ENCODE measurements around the gene CSMD2. TPM values are rescaled to one million over a fixed set of nuclear protein-coding genes. Genes with fewer than 3 reads are reported as not detected.

CSMD2 gene
- total and polyA plus RNA-seq, 2 experiments from 2014 or later = 5.3 to 16.6 TPM

DNA sequence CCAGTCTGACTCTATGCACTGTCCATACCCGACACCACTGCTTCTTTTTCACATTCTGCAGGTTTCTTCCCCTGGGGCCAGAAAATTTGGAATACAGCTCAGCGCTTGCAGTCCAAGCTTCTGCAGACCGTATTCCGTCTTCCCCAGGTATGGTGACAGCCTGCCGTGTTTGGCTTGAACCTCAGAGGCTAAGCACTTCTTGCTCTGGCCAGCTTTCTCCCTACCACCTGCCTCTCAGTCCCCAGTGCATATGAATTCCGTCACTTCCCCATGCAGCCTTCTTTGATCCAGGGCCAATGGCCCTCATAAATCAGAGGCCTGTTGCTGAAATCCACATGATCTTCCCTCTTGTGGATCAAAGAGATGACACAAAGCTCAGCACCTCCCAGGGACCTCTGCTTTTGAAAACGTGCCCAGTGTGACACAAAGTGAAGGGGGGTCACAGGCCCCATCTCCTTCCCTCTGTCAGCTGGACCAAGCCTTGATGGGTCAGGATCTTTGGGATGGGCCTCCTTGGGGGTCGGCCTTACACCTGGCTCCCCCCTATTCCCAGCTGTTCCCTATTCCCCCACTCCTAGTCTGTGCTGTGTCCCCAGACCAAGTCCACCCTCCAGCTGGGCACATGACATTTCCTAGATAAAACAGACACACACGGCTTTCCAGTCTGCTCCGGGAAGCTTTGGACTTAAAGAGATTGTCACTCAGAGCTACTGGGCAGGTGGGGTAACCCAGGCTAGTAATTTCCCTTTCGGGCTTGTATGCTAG lies 234.5 kb downstream of the CSMD2 start:
- Histone ChIP-seq H3K79me2 (replicated peaks; ENCODE audit: insufficient read depth) (no peaks in the 10 kb centered on the region), H3K27me3 (ENCODE audit: insufficient read depth) (no peaks in the 10 kb centered on the region), H3K36me3 (ENCODE audit: insufficient read depth) (0 out of 2 replicates have a peak, but pooled peaks cover 5% of the 10 kb centered on the region), H2AFZ (no peak overlapping the region), H3K9me2 (ENCODE audit: insufficient read depth) (no peaks in the 10 kb centered on the region), H3K4me3 (no peak overlapping the region), H3F3A (replicated peaks; ENCODE audit: low read depth) (no peaks in the 10 kb centered on the region), H3K27ac (ENCODE audit: low read depth) (no peak overlapping the region), H3K4me2 (no peak overlapping the region), H3K4me1 (ENCODE audit: insufficient read depth) (no peaks in the 10 kb centered on the region), H4K20me1 (replicated peaks; ENCODE audit: insufficient read depth) (no peaks in the 10 kb centered on the region; the same call in 1 of the 2 replicates)
- Mint-ChIP-seq H3K4me1 (no peaks in the 10 kb centered on the region), H3K36me3 (ENCODE audit: low read depth) (peaks cover 43% of the 10 kb centered on the region), H3K4me3 (no peak overlapping the region), H3K27me3 (ENCODE audit: insufficient read depth, low read depth, poor library complexity) (peaks cover 4% of the 10 kb centered on the region), H3K9me3 (no peaks in the 10 kb centered on the region), H3K27ac (no peak overlapping the region)
- DNase-seq (ENCODE audit: low spot score) (no peak), ATAC-seq (no peak)
- TF ChIP-seq ZNF462 (CRISPR knock-in tag; IDR thresholded peaks at IDR 0.05) = no peak
- TF ChIP-seq, protein P1, sequence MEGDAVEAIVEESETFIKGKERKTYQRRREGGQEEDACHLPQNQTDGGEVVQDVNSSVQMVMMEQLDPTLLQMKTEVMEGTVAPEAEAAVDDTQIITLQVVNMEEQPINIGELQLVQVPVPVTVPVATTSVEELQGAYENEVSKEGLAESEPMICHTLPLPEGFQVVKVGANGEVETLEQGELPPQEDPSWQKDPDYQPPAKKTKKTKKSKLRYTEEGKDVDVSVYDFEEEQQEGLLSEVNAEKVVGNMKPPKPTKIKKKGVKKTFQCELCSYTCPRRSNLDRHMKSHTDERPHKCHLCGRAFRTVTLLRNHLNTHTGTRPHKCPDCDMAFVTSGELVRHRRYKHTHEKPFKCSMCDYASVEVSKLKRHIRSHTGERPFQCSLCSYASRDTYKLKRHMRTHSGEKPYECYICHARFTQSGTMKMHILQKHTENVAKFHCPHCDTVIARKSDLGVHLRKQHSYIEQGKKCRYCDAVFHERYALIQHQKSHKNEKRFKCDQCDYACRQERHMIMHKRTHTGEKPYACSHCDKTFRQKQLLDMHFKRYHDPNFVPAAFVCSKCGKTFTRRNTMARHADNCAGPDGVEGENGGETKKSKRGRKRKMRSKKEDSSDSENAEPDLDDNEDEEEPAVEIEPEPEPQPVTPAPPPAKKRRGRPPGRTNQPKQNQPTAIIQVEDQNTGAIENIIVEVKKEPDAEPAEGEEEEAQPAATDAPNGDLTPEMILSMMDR (conservative IDR thresholded peaks at IDR 0.05; ENCODE audit: low read depth in 2 of 2) = no peak
- TF ChIP-seq JUNB (IDR thresholded peaks at IDR 0.05; ENCODE audit: unreplicated experiment) = no peak
- TF ChIP-seq ETS1 (IDR thresholded peaks at IDR 0.05) = no peak
- no peak for TF ChIP-seq EZH2phosphoT487 (IDR thresholded peaks at IDR 0.05; ENCODE audit: unreplicated experiment)
